Stimulated activated CD8-positive, alpha-beta memory T cell treated with anti-CD3 and anti-CD28 coated beads, Interleukin-7, amount 100 ng/mL, for 24 hours (primary cell): Measurements from ENCODE around the gene TFEB.

ENCODE experiments used
- DNase-seq: peaks from one replicate; pipeline ENCODE4 v3.0.0-alpha.2; 2020; ENCODE audit warnings: low read depth

TFEB gene

GRCh38 chr6:41651962-41652657 lies 83.3 kb downstream of the TFEB start:
- no peak for DNase-seq

DNA sequence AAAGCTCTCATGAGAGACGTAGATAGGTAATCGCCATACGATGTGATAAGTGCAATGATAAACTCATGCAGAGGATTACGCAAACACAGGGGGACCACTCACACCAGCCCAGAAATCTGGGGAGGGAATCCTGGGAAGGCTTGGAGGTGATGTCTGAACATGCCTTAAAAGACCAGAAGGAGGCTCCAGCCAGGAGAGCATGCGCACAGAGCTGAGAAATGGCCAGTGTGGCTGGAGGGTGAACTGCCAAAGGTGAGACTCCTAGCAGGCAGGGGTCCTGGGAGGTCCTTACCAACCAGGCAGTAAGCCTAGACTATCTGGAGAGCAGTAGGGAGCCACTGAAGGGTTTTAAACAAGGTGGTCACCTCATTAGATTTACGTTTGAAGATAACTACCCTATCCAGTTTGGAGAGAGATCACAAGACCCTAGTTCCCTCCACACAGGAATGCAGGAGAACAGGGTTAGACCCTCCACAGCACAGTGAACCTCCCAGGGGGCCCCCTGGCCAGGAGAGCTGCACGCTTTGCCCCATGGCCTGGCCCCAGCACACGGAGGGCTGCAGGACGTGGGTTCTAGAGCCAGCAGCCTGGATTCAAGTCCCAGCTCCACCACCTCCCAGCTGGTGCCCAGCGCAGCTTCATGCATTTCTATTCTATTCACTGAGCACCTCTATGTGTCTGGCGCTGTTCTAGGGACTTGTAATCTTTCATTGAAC lies 84.0 kb downstream of the TFEB start:
- DNase-seq = no peak

GRCh38 chr6:41650120-41650519 lies 85.3 kb downstream of the TFEB start:
- DNase-seq = no peak

GRCh38 chr6:41649596-41649995 lies 85.8 kb downstream of the TFEB start:
- DNase-seq = no peak

GRCh38 chr6:41648921-41649320 lies 86.5 kb downstream of the TFEB start:
- no peak for DNase-seq

DNA sequence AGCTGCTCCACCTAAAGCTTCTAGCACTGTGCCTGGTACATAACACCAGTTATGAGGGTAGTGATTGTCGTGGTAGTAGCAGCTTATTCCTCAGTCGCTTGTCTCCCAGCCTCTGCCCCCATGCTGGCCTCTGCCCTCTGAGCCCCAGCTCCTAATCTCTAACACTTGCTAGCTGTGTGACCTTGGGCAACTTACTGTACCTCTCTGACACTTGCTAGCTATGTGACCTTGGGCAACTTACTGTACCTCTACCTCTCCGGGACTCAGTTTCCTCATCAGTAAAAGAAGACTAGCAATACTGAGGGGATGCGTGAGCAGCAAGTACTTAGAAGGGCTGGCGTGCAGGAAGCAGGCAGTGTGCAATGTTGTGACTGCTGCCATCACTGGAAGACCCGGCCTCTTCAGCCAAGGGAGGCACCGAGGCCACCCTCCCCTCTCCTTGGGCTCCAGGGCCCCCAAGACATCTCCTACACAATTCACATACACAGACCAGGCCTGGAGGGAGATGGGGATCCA lies 87.3 kb downstream of the TFEB start:
- DNase-seq = no peak

DNA sequence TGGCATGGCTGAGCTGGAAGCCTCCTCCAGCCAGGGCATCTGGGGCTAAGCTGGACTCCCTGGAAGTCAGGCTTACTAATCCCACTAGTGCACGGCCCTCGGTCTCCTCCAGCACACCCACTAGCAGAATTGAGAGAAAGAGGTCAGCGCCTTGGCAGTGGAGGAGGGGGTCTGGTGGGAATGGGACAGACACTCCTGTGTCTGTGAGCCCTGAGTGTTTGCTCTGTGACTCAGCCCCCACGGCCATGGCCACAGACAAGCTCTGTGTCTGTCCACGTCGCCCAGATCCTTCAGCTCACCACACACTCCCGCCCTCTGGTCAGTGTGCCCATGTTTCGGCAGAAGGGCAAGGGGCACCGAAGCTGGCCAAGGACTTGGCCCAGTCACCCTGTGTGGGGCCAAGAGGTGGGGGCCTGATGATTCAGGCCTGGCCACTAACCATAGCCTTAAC lies 88.3 kb downstream of the TFEB start:
- no peak for DNase-seq

GRCh38 chr6:41646026-41646795 lies 89.2 kb downstream of the TFEB start:
- no peak for DNase-seq

DNA sequence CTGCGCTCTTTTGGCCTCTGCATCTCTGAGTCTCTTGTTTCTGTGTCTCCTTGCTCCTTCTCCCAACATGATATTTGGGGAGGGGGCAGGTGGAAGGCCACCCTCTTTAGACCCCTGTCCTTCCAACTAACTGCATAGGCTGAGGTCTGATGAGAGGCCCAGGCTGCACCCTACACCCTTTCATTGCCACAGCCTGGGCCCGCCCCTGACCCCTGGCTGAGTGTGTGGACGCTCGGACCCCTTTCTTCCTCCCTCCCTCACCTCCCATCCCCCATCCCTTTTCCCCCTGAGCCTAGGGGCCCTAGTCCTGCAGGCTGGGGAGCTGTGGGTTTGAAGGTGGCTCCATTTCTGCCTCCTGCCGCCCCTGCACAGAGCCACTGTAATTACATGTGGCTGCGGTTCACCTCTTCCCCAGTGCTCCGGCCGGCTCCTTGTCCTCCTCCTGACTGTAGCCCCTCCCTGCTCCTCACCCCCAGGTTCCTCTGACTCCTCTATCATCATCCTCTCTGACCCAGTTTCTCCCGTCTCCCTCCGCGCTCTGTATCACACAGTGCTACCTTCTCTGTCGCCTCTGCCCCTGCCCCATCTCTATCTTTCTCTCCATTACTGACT lies 90.3 kb downstream of the TFEB start:
- DNase-seq = no peak

DNA sequence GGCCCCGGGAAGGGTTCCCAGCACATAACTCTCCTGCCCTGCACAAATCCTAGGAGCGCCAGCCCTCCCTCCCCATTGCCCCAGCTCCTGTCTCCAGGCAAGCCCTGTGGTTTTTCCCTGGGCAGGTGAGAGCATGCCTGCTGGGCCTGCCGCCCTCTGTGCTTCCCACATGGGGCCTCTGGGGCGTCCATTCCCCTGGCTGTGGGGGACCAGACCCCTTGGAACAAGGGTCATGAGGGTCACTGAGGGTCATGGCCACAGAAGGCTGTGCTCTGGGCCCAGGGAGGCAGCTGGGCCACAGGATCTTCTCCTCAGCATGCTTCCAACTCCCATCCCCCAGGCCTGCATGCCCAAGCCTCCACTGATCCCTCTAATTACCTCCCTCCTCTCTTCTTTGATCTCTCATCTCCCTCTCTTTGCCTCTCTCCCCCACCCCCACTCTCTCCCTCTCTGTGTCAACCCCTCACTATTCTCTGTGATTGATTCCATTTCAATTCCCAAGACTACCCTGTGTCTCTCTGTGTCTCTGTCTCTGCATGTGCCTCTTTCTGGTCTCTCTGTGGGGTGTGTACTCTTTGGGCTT lies 91.0 kb downstream of the TFEB start:
- DNase-seq = no peak

DNA sequence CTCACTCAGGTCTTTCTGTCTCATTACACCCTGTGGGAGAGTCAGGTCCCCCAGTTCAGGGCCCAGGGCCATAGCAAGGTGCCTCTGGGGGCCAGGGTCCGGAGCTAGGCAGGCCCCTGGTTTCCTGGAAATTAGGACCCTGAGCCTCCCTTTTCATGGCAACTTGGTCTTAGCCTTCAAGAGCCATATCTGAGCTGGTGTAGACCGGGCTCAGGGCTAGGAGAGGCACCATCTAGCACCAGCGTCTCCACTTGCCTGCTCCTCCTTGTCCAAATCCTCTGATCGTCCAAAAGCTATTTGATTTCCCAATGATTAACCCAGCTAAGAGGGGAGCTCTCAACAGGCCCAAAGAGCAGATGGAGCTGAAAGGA lies 91.5 kb downstream of the TFEB start:
- no peak for DNase-seq

GRCh38 chr6:41642960-41643898 lies 92.2 kb downstream of the TFEB start:
- DNase-seq = no peak

DNA sequence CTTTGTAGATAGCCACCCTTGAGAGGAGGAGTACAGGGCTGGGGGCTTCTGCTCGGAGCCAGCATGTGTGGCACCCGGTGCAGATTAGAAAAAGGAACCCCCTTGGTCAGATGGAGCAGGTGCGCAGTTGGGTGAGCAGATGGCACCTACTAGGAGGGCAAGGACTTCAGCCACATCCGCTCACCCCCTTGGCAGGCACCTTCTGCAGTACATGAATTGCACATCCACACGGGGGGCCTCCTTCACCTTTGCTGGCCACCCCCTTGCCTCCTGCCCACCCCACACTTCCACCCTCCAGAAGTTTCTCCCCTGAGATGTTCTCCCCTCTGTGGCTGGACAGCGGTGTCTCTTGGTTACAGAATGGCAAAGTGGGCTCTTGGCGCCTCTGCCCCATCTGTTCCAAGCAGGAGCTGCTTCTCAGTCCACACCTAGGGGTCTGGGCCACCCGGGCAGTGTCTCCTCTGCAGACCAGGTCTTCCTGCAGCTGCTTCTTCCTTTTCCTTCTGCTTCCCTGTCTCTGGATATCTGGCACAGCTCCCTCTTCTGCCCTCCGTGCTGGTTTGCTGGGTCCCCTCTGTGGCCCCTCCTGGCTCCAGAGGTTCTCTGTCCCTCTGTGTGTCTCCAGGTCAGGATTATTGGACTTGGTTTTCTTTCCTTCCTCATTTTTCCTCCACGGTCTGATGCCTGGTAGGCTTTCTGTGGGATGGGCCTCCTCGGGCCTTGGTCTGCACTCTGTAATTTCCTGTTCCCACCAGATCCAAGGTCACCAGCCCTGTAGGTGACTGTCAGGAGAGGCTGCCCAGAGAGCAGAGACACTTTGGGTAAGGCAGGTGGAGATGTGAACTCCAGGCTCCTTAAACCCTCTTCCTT lies 93.1 kb downstream of the TFEB start:
- DNase-seq = no peak

GRCh38 chr6:41641352-41641925 lies 94.0 kb downstream of the TFEB start:
- no peak for DNase-seq

GRCh38 chr6:41640426-41640825 lies 95.0 kb downstream of the TFEB start:
- DNase-seq = no peak

DNA sequence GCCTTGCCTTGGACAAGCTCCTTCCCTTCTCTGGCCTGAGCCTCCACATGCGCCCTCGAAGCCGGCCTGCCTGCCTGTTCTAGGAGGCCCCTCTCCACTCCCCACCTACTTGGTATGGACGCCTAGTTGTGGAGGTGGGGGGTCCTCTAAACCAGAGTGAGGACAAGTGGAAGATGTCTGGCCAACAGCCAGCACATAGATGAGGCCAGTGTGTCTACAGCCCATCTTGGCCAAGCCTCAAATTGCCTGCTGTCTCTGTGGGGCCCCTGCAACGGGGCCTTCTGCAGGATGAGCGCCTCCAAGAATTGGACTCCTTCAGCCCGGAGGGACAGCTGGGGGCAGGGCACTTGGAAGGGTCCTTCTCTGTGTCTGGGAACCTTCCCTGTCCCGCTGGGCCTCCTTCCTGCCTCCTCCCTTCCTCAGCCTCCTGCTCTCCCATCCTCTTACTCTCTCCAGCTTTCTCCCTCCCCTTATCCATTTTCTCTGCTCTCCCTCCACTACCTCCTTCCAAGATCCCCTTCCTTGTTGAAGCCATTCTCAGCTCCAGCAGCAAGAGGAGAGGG lies 95.5 kb downstream of the TFEB start:
- DNase-seq = no peak

DNA sequence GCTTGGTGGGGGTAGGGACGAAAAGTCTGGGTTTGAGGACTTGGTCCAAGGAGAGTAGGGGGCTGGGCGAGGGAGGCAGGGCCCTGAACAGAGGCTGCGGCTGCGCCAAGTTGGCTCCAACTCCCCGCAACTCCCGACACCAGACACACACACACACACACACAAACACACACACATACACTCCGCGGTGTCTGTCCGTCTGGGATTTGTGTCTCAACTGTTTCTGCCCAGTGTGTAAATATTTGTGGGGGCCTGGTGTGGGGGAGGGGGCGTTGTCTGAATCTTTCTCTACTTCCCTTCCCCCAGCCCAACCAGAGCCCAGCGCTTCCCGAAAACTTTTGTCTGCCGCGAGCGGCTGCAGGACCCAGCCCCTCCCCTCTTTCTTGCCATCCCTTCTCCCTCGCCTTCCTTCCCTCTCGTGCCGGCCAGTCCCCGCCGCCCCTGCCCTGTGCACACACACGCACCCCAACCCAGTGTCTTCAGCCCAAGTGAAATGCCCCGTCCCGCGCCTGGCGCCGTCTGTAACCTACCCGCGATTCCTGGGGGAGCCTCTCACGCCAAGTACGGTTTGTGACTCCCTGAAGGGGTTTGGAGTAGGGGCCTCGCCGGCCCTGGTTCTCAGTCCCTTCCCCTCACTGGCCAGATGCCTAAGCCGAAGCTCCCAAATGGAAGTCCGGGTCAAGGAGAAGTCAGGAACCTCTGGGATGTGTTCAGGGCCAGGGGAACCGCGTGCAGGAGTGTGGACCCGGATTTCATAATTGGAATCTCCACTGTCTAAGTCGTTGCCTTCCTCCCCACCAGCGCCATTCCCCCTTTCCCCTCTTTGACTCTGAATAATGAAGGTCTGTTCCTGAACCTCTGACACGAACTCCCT lies 96.2 kb downstream of the TFEB start:
- DNase-seq = no peak
